Ishikawa (cell line): ENCODE measurements around the gene BLMH.

Source experiments
- CEBPB ChIP-seq: IDR thresholded peaks from 2 replicates; pipeline ENCODE4 v1.6.1; 2012
- CREB1 ChIP-seq: IDR thresholded peaks from 2 replicates; pipeline ENCODE4 v1.6.1; 2012; ENCODE audit warnings: low read depth
- EP300 ChIP-seq: IDR thresholded peaks from 2 replicates; pipeline ENCODE4 v1.6.1; 2012; ENCODE audit warnings: borderline replicate concordance
- RAD21 ChIP-seq: IDR thresholded peaks from 2 replicates; pipeline ENCODE4 v1.6.1; 2012; ENCODE audit warnings: low read depth
- TAF1 ChIP-seq: IDR thresholded peaks from 2 replicates; pipeline ENCODE4 v1.6.1; 2012; ENCODE audit warnings: low read depth, mild to moderate bottlenecking
- TCF12 ChIP-seq: IDR thresholded peaks from 2 replicates; pipeline ENCODE4 v1.6.1; 2012; ENCODE audit warnings: low read depth
- TEAD4 ChIP-seq: IDR thresholded peaks from 2 replicates; pipeline ENCODE4 v1.6.1; 2012
- YY1 ChIP-seq: IDR thresholded peaks from 2 replicates; pipeline ENCODE4 v1.6.1; 2012; ENCODE audit warnings: low read depth
- TF ChIP-seq, protein P1 (sequence below): IDR thresholded peaks from 2 replicates; pipeline ENCODE4 v1.6.1; 2012
- TF ChIP-seq, protein P2 (sequence below): IDR thresholded peaks from 2 replicates; pipeline ENCODE4 v1.6.1; 2012; ENCODE audit warnings: low read depth, mild to moderate bottlenecking

DNA sequence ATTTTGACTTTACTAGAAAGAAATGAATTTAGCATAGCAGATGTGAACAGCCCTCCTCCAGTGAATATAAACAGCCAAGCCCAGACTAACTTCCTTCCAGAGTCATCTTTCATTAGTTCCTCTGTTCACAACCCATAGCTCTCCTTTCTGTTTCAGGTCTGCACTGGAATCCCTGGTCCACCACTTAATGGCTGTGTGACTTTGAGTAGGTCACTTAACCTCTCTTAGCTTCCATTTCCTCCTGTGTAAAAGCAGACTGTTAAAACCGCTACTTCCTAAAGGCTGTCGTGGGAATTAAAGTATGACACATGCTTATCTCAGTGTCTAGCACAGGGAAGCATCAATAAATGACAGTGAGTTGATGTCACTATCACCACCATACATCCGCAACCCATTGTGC, 63.7 kb downstream of the BLMH start:
- no peak for TF ChIP-seq CREB1
- TF ChIP-seq, protein P1, sequence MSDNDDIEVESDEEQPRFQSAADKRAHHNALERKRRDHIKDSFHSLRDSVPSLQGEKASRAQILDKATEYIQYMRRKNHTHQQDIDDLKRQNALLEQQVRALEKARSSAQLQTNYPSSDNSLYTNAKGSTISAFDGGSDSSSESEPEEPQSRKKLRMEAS = no peak
- TF ChIP-seq TAF1 = no peak
- TF ChIP-seq YY1 = no peak
- TF ChIP-seq RAD21 = no peak
- TF ChIP-seq, protein P2, sequence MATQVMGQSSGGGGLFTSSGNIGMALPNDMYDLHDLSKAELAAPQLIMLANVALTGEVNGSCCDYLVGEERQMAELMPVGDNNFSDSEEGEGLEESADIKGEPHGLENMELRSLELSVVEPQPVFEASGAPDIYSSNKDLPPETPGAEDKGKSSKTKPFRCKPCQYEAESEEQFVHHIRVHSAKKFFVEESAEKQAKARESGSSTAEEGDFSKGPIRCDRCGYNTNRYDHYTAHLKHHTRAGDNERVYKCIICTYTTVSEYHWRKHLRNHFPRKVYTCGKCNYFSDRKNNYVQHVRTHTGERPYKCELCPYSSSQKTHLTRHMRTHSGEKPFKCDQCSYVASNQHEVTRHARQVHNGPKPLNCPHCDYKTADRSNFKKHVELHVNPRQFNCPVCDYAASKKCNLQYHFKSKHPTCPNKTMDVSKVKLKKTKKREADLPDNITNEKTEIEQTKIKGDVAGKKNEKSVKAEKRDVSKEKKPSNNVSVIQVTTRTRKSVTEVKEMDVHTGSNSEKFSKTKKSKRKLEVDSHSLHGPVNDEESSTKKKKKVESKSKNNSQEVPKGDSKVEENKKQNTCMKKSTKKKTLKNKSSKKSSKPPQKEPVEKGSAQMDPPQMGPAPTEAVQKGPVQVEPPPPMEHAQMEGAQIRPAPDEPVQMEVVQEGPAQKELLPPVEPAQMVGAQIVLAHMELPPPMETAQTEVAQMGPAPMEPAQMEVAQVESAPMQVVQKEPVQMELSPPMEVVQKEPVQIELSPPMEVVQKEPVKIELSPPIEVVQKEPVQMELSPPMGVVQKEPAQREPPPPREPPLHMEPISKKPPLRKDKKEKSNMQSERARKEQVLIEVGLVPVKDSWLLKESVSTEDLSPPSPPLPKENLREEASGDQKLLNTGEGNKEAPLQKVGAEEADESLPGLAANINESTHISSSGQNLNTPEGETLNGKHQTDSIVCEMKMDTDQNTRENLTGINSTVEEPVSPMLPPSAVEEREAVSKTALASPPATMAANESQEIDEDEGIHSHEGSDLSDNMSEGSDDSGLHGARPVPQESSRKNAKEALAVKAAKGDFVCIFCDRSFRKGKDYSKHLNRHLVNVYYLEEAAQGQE = no peak
- TF ChIP-seq EP300 = no peak
- TF ChIP-seq CEBPB = no peak
- no peak for TF ChIP-seq TCF12
- TF ChIP-seq TEAD4 = no peak
